IPS DF 19.7 (cell line): Measurements from ENCODE around the gene ADK.
"Not testable (repeated sequence)": the region's sequence is repeated elsewhere in the genome, so short reads cannot be mapped to it uniquely, and the experiment has no call there.

Experiments used
- DNase-seq: peaks from one replicate; pipeline ENCODE4 v3.0.0-alpha.2; 2013; ENCODE audit warnings: low read depth, low spot score

ADK gene

GRCh38 chr10:74300074-74300621 lies 149.1 kb downstream of the ADK start:
- DNase-seq = not testable (repeated sequence)

GRCh38 chr10:74300666-74301065 lies 149.6 kb downstream of the ADK start:
- no peak for DNase-seq

GRCh38 chr10:74305730-74306129 lies 154.7 kb downstream of the ADK start:
- DNase-seq = no peak

- DNase-seq = no peak
Observed at GRCh38 chr10:74306227-74306982, 155.4 kb downstream of the ADK start.

- no peak for DNase-seq
Observed at GRCh38 chr10:74307061-74307651, 156.1 kb downstream of the ADK start.

- DNase-seq = no peak
Observed at GRCh38 chr10:74310652-74311257, 159.7 kb downstream of the ADK start.

- DNase-seq = no peak
Observed at GRCh38 chr10:74314166-74314565, 163.1 kb downstream of the ADK start.

GRCh38 chr10:74320026-74320425 lies 169.0 kb downstream of the ADK start:
- DNase-seq = no peak

GRCh38 chr10:74320717-74321116 lies 169.7 kb downstream of the ADK start:
- no peak for DNase-seq

GRCh38 chr10:74322141-74322540 lies 171.1 kb downstream of the ADK start:
- DNase-seq = no peak

GRCh38 chr10:74322565-74322964 lies 171.5 kb downstream of the ADK start:
- DNase-seq = no peak

- DNase-seq = no peak
Observed at GRCh38 chr10:74328388-74328787, 177.4 kb downstream of the ADK start.

- DNase-seq = no peak
Observed at GRCh38 chr10:74329873-74330272, 178.9 kb downstream of the ADK start.

GRCh38 chr10:74330646-74331045 lies 179.6 kb downstream of the ADK start:
- DNase-seq = no peak

GRCh38 chr10:74332398-74332797 lies 181.4 kb downstream of the ADK start:
- no peak for DNase-seq

GRCh38 chr10:74333174-74333573 lies 182.2 kb downstream of the ADK start:
- no peak for DNase-seq

- no peak for DNase-seq
Observed at GRCh38 chr10:74334221-74334620, 183.2 kb downstream of the ADK start.

GRCh38 chr10:74335501-74335900 lies 184.5 kb downstream of the ADK start:
- DNase-seq = no peak

GRCh38 chr10:74337330-74338016 lies 186.5 kb downstream of the ADK start:
- DNase-seq = no peak

- DNase-seq = no peak
Observed at GRCh38 chr10:74342991-74343390, 192.0 kb downstream of the ADK start.

GRCh38 chr10:74343804-74344203 lies 192.8 kb downstream of the ADK start:
- DNase-seq = no peak

GRCh38 chr10:74344306-74344705 lies 193.3 kb downstream of the ADK start:
- DNase-seq = no peak
